K562 (cell line): ENCODE results near the gene PPP4R1. TPM values are rescaled to one million over a fixed set of nuclear protein-coding genes. Genes with fewer than 3 reads are reported as not detected.
A peak's percentile ranks its signal among the peaks of the same experiment; 100 is the strongest.

ENCODE experiments used
- ATAC-seq: fragments of 200-7000 bp; cut with Tn5 transposase; 3 replicates; pipeline ENCODE4 v1.9.1; 2020; ENCODE audit warnings: moderate library complexity
- BruUV-seq: library from RNA; stranded (reverse); fragments of 400-500 nt; replicated peaks from 2 replicates; lab custom pipeline; 2021; lab: Mats Ljungman, UMichigan
- CTCF ChIA-PET: fragments of 300-600 bp; formaldehyde crosslinking; extraction: SDS; loops from one replicate; lab custom pipeline; 2021; ENCODE audit warnings: low intra/inter-chr PET ratio; lab: Yijun Ruan, JAX
- POLR2A ChIA-PET: fragments of 300-600, 350-650 bp; sonication (Branson Sonifier 250); formaldehyde crosslinking; extraction: SDS; loops from one replicate; lab custom pipeline; 2021; ENCODE audit warnings: antibody characterized with exemption, inconsistent platforms; lab: Yijun Ruan, JAX
- DNase-seq, 4 experiments: peaks; one replicate each; pipeline versions ENCODE4 v3.0.0 to v3.0.0-alpha.2; 2011 to 2018; ENCODE audit warnings: low spot score in 3 of 4, mixed read lengths in 3 of 4; ENCODE audit errors: extremely low read depth in 1 of 4
- FAIRE-seq: peaks from 2 replicates; lab custom pipeline; 2011; peaks lifted over from hg19 to GRCh38; lab: Jason Lieb, UNC
- H2AFZ ChIP-seq: 2 replicates; pipeline ENCODE4 v1.6.0; 2011; ENCODE audit warnings: low read depth, low read length, control low read depth, inconsistent platforms
- H3K27ac ChIP-seq: fragments of 200-600 bp; 3 replicates; pipeline ENCODE4 v1.8.0; 2011; ENCODE audit warnings: low read depth, mild to moderate bottlenecking, control low read depth, inconsistent platforms, low read length, moderate library complexity, mixed read lengths; ENCODE audit errors: extremely low read depth
- H3K27me3 ChIP-seq, 2 experiments: fragments of 300-600 bp in 1 of 2; 2 replicates in 1 of 2; 3 replicates in 1 of 2; pipeline versions ENCODE4 v1.6.0 to v1.8.0; 2011; ENCODE audit warnings: inconsistent platforms in 2 of 2, low read length in 2 of 2, mild to moderate bottlenecking in 1 of 2, mixed read lengths in 1 of 2, moderate library complexity in 1 of 2; ENCODE audit not compliant: control insufficient read depth in 2 of 2, insufficient read depth in 2 of 2
- H3K36me3 ChIP-seq: fragments of 300-600 bp; 3 replicates; pipeline ENCODE4 v1.8.0; 2011; ENCODE audit warnings: mild to moderate bottlenecking, low read length, inconsistent platforms; ENCODE audit not compliant: control insufficient read depth, insufficient read depth
- H3K4me1 ChIP-seq, 2 experiments: fragments of 200-600 bp in 1 of 2; replicated peaks in 1 of 2; 2 replicates in 1 of 2; 3 replicates in 1 of 2; pipeline versions ENCODE4 v1.5.1 to v1.8.0; 2011; ENCODE audit warnings: inconsistent platforms in 2 of 2, low read length in 2 of 2, mild to moderate bottlenecking in 1 of 2, mixed read lengths in 1 of 2, moderate library complexity in 1 of 2; ENCODE audit not compliant: control insufficient read depth in 2 of 2, insufficient read depth in 2 of 2
- H3K4me2 ChIP-seq: 2 replicates; pipeline ENCODE4 v1.6.1; 2011; ENCODE audit warnings: low read length, control low read depth, inconsistent platforms, mixed read lengths; ENCODE audit not compliant: insufficient read depth
- H3K4me3 ChIP-seq: fragments of 200-600 bp; sonication (generic), shearing (Covaris generic); 2 replicates; pipeline ENCODE4 v1.5.1; 2016; ENCODE audit warnings: control low read depth, inconsistent platforms
- H3K79me2 ChIP-seq: fragments of 200-600 bp; 3 replicates; pipeline ENCODE4 v1.8.0; 2011; ENCODE audit warnings: low read length, inconsistent platforms; ENCODE audit not compliant: control insufficient read depth, insufficient read depth
- H3K9ac ChIP-seq, 2 experiments: 2 replicates each; pipeline versions ENCODE4 v1.6.0 to v1.6.1; 2011; ENCODE audit warnings: low read depth in 2 of 2, low read length in 2 of 2, control low read depth in 1 of 2, inconsistent platforms in 1 of 2, mild to moderate bottlenecking in 1 of 2, mixed read lengths in 1 of 2; ENCODE audit not compliant: insufficient read depth in 1 of 2
- H3K9me1 ChIP-seq: one replicate; pipeline ENCODE4 v1.6.0; 2011; ENCODE audit warnings: inconsistent platforms, mild to moderate bottlenecking, low read length, moderate library complexity; ENCODE audit not compliant: control insufficient read depth, insufficient read depth
- H3K9me3 ChIP-seq: replicated peaks from 2 replicates; pipeline ENCODE4 v1.5.1; 2011; ENCODE audit warnings: low read depth, low read length, inconsistent platforms; ENCODE audit not compliant: control insufficient read depth, insufficient read depth
- H4K20me1 ChIP-seq: replicated peaks from 2 replicates; pipeline ENCODE4 v1.6.1; 2011; ENCODE audit warnings: low read length, inconsistent platforms, mixed read lengths; ENCODE audit not compliant: control insufficient read depth, insufficient read depth
- ARID2 ChIP-seq: fragments of 450-650 bp; IDR thresholded peaks from 2 replicates; pipeline ENCODE4 v1.6.1; 2017; ENCODE audit warnings: antibody characterized with exemption, mild to moderate bottlenecking
- C11orf30 ChIP-seq: fragments of 450-650 bp; IDR thresholded peaks from 2 replicates; pipeline ENCODE4 v1.6.1; 2016; ENCODE audit warnings: low read depth, mild to moderate bottlenecking
- CC2D1A ChIP-seq: fragments of 450-650 bp; IDR thresholded peaks from 2 replicates; pipeline ENCODE4 v1.6.1; 2017; ENCODE audit warnings: mild to moderate bottlenecking
- E2F3 ChIP-seq: fragments of 250-450 bp; sonication (Bioruptor Pico); IDR thresholded peaks from 2 replicates; pipeline ENCODE4 v1.4.0; 2020; ENCODE audit warnings: mild to moderate bottlenecking
- ESRRB ChIP-seq: fragments of 250-450 bp; sonication (Bioruptor Pico); IDR thresholded peaks from 2 replicates; pipeline ENCODE4 v1.5.0; 2020; ENCODE audit warnings: mild to moderate bottlenecking, moderate library complexity, borderline replicate concordance
- KAT8 ChIP-seq: fragments of 450-650 bp; IDR thresholded peaks from 2 replicates; pipeline ENCODE4 v1.6.1; 2016; ENCODE audit warnings: low read depth, mild to moderate bottlenecking
- MAFG ChIP-seq: fragments of 450-650 bp; conservative IDR thresholded peaks from 2 replicates; pipeline ENCODE4 v1.6.1; 2016; ENCODE audit warnings: missing genetic modification characterization, missing compliant biosample characterization
- MAFK ChIP-seq: IDR thresholded peaks from 2 replicates; pipeline ENCODE4 v1.6.1; 2011; ENCODE audit warnings: low read length, improper control_type of control experiment
- NFRKB ChIP-seq: fragments of 450-650 bp; IDR thresholded peaks from 2 replicates; pipeline ENCODE4 v1.6.1; 2016; ENCODE audit warnings: low read depth
- NFYB ChIP-seq: IDR thresholded peaks from 2 replicates; pipeline ENCODE4 v1.6.1; 2011; ENCODE audit warnings: mild to moderate bottlenecking, moderate library complexity; ENCODE audit not compliant: insufficient read length; ENCODE audit errors: extremely low read depth
- PHF8 ChIP-seq: fragments of 200-600 bp; sonication (generic); IDR thresholded peaks from 2 replicates; pipeline ENCODE4 v1.6.1; 2012; ENCODE audit warnings: mixed run types, mild to moderate bottlenecking, inconsistent platforms, low read length, moderate library complexity, borderline replicate concordance
- TRIM24 ChIP-seq, 2 experiments: fragments of 450-650 bp; IDR thresholded peaks; 2 replicates each; pipeline ENCODE4 v1.6.1; 2016
- ZNF253 ChIP-seq: fragments of 250-450 bp; sonication (Bioruptor Pico); conservative IDR thresholded peaks from 2 replicates; pipeline ENCODE4 v1.6.1; 2021; ENCODE audit warnings: mild to moderate bottlenecking
- ZNF316 ChIP-seq: fragments of 450-650 bp; IDR thresholded peaks from 2 replicates; pipeline ENCODE4 v1.6.1; 2016
- WGBS: fragments of 100-300 bp; shearing (Covaris generic); methylation state at CpG from one replicate; pipeline ENCODE4 v1.1.6; 2016; ENCODE audit warnings: low coverage, mixed read lengths; ENCODE audit not compliant: insufficient coverage; ENCODE audit errors: missing lambda C conversion rate; 5-methylcytosine and 5-hydroxymethylcytosine counted together
- in situ Hi-C: fragments of 300-500 bp; cut with MboI; formaldehyde crosslinking; loops from 4 replicates; pipeline ENCODE4 v1.15.0; 2018; ENCODE audit warnings: inconsistent platforms, mixed read lengths
- intact Hi-C: fragments of 100-400 bp; cut with micrococcal nuclease; formaldehyde crosslinking; loops from 2 replicates; pipeline ENCODE4 v1.14.2; 2022
- polyA plus RNA-seq, 8 experiments: library from polyadenylated mRNA; depleted of rRNA in 4 of 8; stranded (reverse) in 5 of 8; unstranded in 3 of 8; fragments of >200 nt; fragmentation: Nextera tagmentation in 2 of 8; fragmentation: Illumina TruSeq in 1 of 8; extraction: Ambion mirVana in 2 of 8; extraction: Trizol in 1 of 8; gene quantifications; 2 replicates each; pipeline versions ENCODE4 v1.2.1 to v1.2.3, GENCODE V29; 2011 to 2014; ENCODE audit warnings: inconsistent platforms in 1 of 8, missing spikeins in 1 of 8
- total RNA-seq, 7 experiments: library from RNA; depleted of rRNA in 6 of 7; stranded (reverse); fragments of >200 nt in 6 of 7; fragmentation: Illumina TruSeq in 2 of 7; extraction: Trizol in 2 of 7; gene quantifications; 2 replicates each; pipeline versions ENCODE4 v1.2.1 to v1.2.3, GENCODE V29; 2011 to 2021; ENCODE audit warnings: low replicate concordance in 1 of 7

The PPP4R1 gene
- total and polyA plus RNA-seq, 9 of the 15 experiments (the other 6 are each of a cell fraction or from before 2014, with no cell fraction given), result 23.5 to 136 (median 84.5) TPM

GRCh38 chr18:9565407-9565806 is 49.0 kb downstream of the PPP4R1 start:
- Histone ChIP-seq H3K4me1 (no peaks in the 10 kb centered on the region), H3K9me3 (no peaks in the 10 kb centered on the region), H3K79me2 (no peaks in the 10 kb centered on the region), H3K9me1 (no peaks in the 10 kb centered on the region), H3K4me2 (no peak overlapping the region), H4K20me1 (no peaks in the 10 kb centered on the region), H3K27ac (no peak overlapping the region), H3K4me3 (no peak overlapping the region), H3K9ac (no peak overlapping the region), H2AFZ (no peak overlapping the region), H3K36me3 (peaks cover 81% of the 10 kb centered on the region), H3K27me3 (no peaks in the 10 kb centered on the region)
- intact Hi-C loops, result no loop called here
- in situ Hi-C loops, result no loop called here
- no peak for FAIRE-seq
- no TSS peak for BruUV-seq
- ChIA-PET CTCF (no interaction called here), POLR2A (interaction anchor here (0.5 to 1.6 kb wide), 2 partner anchors 10 to 37 kb away, joined by 3 to 4 read pairs; no protein-coding TSS in a partner anchor)
- peak; percentile 67 for TF ChIP-seq C11orf30
- TF ChIP-seq ZNF316, result peak; percentile 81
- no peak for TF ChIP-seq ARID2
- no peak for TF ChIP-seq E2F3 (CRISPR knock-in tag)
- peak; percentile 56 for TF ChIP-seq MAFG
- no peak for TF ChIP-seq CC2D1A
- TF ChIP-seq MAFK, result no peak
- no peak for TF ChIP-seq ZNF253 (CRISPR knock-in tag)
- no peak for TF ChIP-seq TRIM24 (IDR thresholded peaks at IDR 0.05)
- no peak for TF ChIP-seq NFYB
- TF ChIP-seq ESRRB (CRISPR knock-in tag), result no peak
- TF ChIP-seq NFRKB, result no peak
- no peak for TF ChIP-seq PHF8
- TF ChIP-seq KAT8, result no peak
- DNase-seq, result no peak
- WGBS, result 94% methylated on average over 2 of the region's 2 CpGs
- ATAC-seq, result no peak
